CD14-positive monocyte (primary cell): ENCODE results near the gene C17orf67. TPM values are rescaled to one million over a fixed set of nuclear protein-coding genes. Genes with fewer than 3 reads are reported as not detected.

ENCODE experiments used
- DNase-seq, 3 donors: peaks; one replicate each; pipeline ENCODE4 v3.0.0-alpha.2; 2011 to 2022
- H2AFZ ChIP-seq: 2 replicates; pipeline ENCODE4 v1.6.0; 2012; ENCODE audit warnings: mild to moderate bottlenecking, low read depth, low read length, inconsistent platforms; ENCODE audit not compliant: insufficient read depth, poor library complexity, severe bottlenecking
- H3K27ac ChIP-seq, 2 donors: 1 replicate in 1 of 2; 2 replicates in 1 of 2; pipeline ENCODE4 v1.5.1; 2012 to 2013; ENCODE audit warnings: low read length in 2 of 2, control low read depth in 1 of 2, inconsistent platforms in 1 of 2, low read depth in 1 of 2, mild to moderate bottlenecking in 1 of 2
- H3K27me3 ChIP-seq, 2 donors: one replicate each; pipeline versions ENCODE4 v1.6.0 to v1.6.1; 2011 to 2013; ENCODE audit warnings: low read length in 2 of 2; ENCODE audit not compliant: control insufficient read depth in 2 of 2, insufficient read depth in 2 of 2
- H3K36me3 ChIP-seq, 2 donors: replicated peaks in 1 of 2; 1 replicate in 1 of 2; 2 replicates in 1 of 2; pipeline versions ENCODE4 v1.5.1 to v1.6.1; 2012 to 2013; ENCODE audit warnings: low read length in 2 of 2, control low read depth in 1 of 2, inconsistent platforms in 1 of 2, mild to moderate bottlenecking in 1 of 2; ENCODE audit not compliant: insufficient read depth in 2 of 2, control insufficient read depth in 1 of 2
- H3K4me1 ChIP-seq, 2 donors: 1 replicate in 1 of 2; 2 replicates in 1 of 2; pipeline versions ENCODE4 v1.5.1 to v1.6.1; 2012 to 2013; ENCODE audit warnings: low read length in 2 of 2, control low read depth in 1 of 2, inconsistent platforms in 1 of 2, mild to moderate bottlenecking in 1 of 2, moderate library complexity in 1 of 2; ENCODE audit not compliant: insufficient read depth in 2 of 2, control insufficient read depth in 1 of 2
- H3K4me2 ChIP-seq: replicated peaks from 2 replicates; pipeline ENCODE3; 2012; ENCODE audit warnings: low read length, moderate library complexity, mild to moderate bottlenecking; ENCODE audit not compliant: poor library complexity, severe bottlenecking; ENCODE audit errors: extremely low read depth
- H3K4me3 ChIP-seq, 3 experiments: fragments of 200-600 bp in 1 of 3; sonication (generic) in 1 of 3; replicated peaks in 1 of 3; 1 replicate in 2 of 3; 2 replicates in 1 of 3; pipeline ENCODE4 v1.5.1; 2011 to 2013; ENCODE audit warnings: low read length in 3 of 3, mild to moderate bottlenecking in 3 of 3, control low read depth in 2 of 3, low read depth in 2 of 3, inconsistent platforms in 1 of 3, moderate library complexity in 1 of 3
- H3K79me2 ChIP-seq: 2 replicates; pipeline ENCODE4 v1.6.0; 2012; ENCODE audit warnings: mild to moderate bottlenecking, control low read depth, inconsistent platforms, low read length, moderate library complexity; ENCODE audit not compliant: insufficient read depth
- H3K9ac ChIP-seq: 2 replicates; pipeline ENCODE4 v1.6.0; 2017; ENCODE audit warnings: low read length, mild to moderate bottlenecking; ENCODE audit not compliant: insufficient read depth, poor library complexity, severe bottlenecking
- H3K9me3 ChIP-seq, 2 donors: replicated peaks in 1 of 2; 1 replicate in 1 of 2; 2 replicates in 1 of 2; pipeline versions ENCODE4 v1.5.1 to v1.6.1; 2012 to 2013; ENCODE audit warnings: low read length in 2 of 2, control low read depth in 1 of 2; ENCODE audit not compliant: control insufficient read depth in 1 of 2, insufficient read depth in 1 of 2
- H4K20me1 ChIP-seq: 2 replicates; pipeline ENCODE4 v1.6.0; 2012; ENCODE audit warnings: mild to moderate bottlenecking, low read length, control low read depth, moderate library complexity; ENCODE audit not compliant: insufficient read depth
- H3K27ac Mint-ChIP-seq, 7 donors: one replicate each; pipeline ENCODE4 v1.8.0; 2020; ENCODE audit warnings: mild to moderate bottlenecking in 7 of 7, mixed read lengths in 7 of 7, moderate library complexity in 6 of 7, inconsistent platforms in 2 of 7
- H3K27me3 Mint-ChIP-seq, 3 donors: one replicate each; pipeline ENCODE4 v1.8.0; 2021 to 2022; ENCODE audit warnings: low read depth in 3 of 3, mild to moderate bottlenecking in 3 of 3, mixed read lengths in 3 of 3, moderate library complexity in 3 of 3, inconsistent platforms in 1 of 3
- H3K36me3 Mint-ChIP-seq, 2 donors: one replicate each; pipeline ENCODE4 v1.8.0; 2020; ENCODE audit warnings: mixed read lengths in 2 of 2, inconsistent platforms in 1 of 2, mild to moderate bottlenecking in 1 of 2
- H3K4me1 Mint-ChIP-seq: one replicate; pipeline ENCODE4 v1.8.0; 2020; ENCODE audit warnings: mild to moderate bottlenecking, mixed read lengths
- H3K4me3 Mint-ChIP-seq, 2 donors: one replicate each; pipeline ENCODE4 v1.8.0; 2020; ENCODE audit warnings: mild to moderate bottlenecking in 2 of 2, mixed read lengths in 2 of 2, moderate library complexity in 1 of 2
- H3K9me3 Mint-ChIP-seq, 7 donors: one replicate each; pipeline ENCODE4 v1.8.0; 2020 to 2022; ENCODE audit warnings: mixed read lengths in 7 of 7, mild to moderate bottlenecking in 6 of 7, moderate library complexity in 6 of 7, inconsistent platforms in 2 of 7
- WGBS: methylation state at CpG from one replicate; pipeline ENCODE4 v1.1.5; 2013; ENCODE audit warnings: missing lambda C conversion rate; ENCODE audit not compliant: insufficient coverage; 5-methylcytosine and 5-hydroxymethylcytosine counted together
- intact Hi-C, 2 donors: fragments of 100-400 bp; cut with micrococcal nuclease; formaldehyde crosslinking; loops; one replicate each; pipeline versions ENCODE4 v1.15.0 to v1.15.1; 2023
- polyA plus RNA-seq, 3 donors: library from polyadenylated mRNA; depleted of rRNA in 1 of 3; unstranded in 2 of 3; stranded (reverse) in 1 of 3; fragments of 300-500 nt in 2 of 3; fragments of >200 nt in 1 of 3; fragmentation: Illumina TruSeq in 2 of 3; gene quantifications; 1 replicate in 2 of 3; 2 replicates in 1 of 3; pipeline ENCODE4 v1.2.3, GENCODE V29; 2012 to 2021
- TF ChIP-seq, protein P1 (sequence below): fragments of 200-600 bp; IDR thresholded peaks from one replicate; pipeline ENCODE4 v1.8.0; 2022; ENCODE audit warnings: antibody characterized with exemption, mild to moderate bottlenecking

C17orf67 gene
- polyA plus RNA-seq, 3 donors = 0.56 to 0.57 (median 0.56) TPM

DNA sequence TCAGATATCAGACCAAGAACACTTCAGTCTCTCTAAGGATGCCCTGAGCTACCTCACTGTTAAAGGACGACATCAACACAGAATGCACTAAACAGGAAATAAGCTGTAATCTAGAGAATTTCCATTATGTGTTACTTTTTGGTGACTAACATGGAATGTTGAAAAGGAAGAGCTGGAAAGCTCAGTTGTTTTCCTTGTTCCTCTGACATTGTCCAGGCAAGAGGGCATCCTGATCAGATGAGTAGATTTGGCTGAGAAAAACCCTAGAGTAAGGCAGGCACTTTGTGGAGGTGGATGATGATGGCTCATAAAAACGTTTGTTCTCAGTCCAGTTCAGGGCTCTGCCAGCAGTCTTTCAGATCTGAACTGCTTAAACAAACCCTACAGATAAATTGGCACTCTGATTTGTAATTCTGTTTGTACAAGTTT, 34.2 kb upstream of the C17orf67 start:
- H3K4me2 ChIP-seq = no peak overlapping the region
- H3K9ac ChIP-seq = no peak overlapping the region

DNA sequence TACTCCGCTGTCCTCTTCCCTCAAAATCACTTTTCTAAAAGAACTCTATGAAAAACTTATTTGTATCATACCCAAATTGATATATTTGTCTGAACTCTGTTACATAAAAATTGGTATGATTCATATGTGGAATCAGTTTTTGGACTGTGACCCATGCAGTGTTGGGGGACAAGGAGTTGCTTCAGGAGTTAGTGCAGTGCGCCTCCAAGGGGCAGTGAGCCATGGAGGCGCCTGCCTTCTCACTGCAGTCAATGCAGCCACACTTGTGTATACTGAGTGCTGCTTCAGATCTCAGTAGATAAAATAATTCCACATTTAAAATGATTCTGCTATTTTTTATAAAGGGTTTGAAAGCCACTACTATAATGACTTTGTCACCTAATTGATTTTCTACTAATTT, 32.8 kb upstream of the C17orf67 start:
- DNase-seq = no peak
- intact Hi-C loops = no loop called here
- H3K36me3 Mint-ChIP-seq = peaks cover 11 to 20% of the 10 kb centered on the region in 2 donors
- Histone ChIP-seq H3K9ac (no peak overlapping the region), H3K4me2 (no peak overlapping the region), H3K79me2 (no peaks in the 10 kb centered on the region), H3K4me1 (no peaks in the 10 kb centered on the region), H3K27me3 (no peaks in the 10 kb centered on the region), H3K4me3 (no peak overlapping the region), H3K36me3 (peaks cover 6 to 19% of the 10 kb centered on the region in 2 donors), H3K27ac (no peak overlapping the region), H4K20me1 (no peaks in the 10 kb centered on the region), H3K9me3 (no peaks in the 10 kb centered on the region), H2AFZ (no peak overlapping the region)
- TF ChIP-seq, protein P1, sequence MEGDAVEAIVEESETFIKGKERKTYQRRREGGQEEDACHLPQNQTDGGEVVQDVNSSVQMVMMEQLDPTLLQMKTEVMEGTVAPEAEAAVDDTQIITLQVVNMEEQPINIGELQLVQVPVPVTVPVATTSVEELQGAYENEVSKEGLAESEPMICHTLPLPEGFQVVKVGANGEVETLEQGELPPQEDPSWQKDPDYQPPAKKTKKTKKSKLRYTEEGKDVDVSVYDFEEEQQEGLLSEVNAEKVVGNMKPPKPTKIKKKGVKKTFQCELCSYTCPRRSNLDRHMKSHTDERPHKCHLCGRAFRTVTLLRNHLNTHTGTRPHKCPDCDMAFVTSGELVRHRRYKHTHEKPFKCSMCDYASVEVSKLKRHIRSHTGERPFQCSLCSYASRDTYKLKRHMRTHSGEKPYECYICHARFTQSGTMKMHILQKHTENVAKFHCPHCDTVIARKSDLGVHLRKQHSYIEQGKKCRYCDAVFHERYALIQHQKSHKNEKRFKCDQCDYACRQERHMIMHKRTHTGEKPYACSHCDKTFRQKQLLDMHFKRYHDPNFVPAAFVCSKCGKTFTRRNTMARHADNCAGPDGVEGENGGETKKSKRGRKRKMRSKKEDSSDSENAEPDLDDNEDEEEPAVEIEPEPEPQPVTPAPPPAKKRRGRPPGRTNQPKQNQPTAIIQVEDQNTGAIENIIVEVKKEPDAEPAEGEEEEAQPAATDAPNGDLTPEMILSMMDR = no peak
- WGBS = 80% methylated on average over 1 of the region's 3 CpGs
- no peak overlapping the region for H3K27ac Mint-ChIP-seq
- no peak overlapping the region for H3K4me3 Mint-ChIP-seq
- H3K4me1 Mint-ChIP-seq = peaks cover 3% of the 10 kb centered on the region
- no peaks in the 10 kb centered on the region for H3K27me3 Mint-ChIP-seq
- no peaks in the 10 kb centered on the region for H3K9me3 Mint-ChIP-seq

More for the DNA sequence above, 34.2 kb upstream of the C17orf67 start:
- intact Hi-C loops = no loop called here
- TF ChIP-seq, protein P1 = no peak
- Mint-ChIP-seq H3K4me1 (peaks cover 3% of the 10 kb centered on the region), H3K27me3 (peaks cover 0 to under 1% (median 0%) of the 10 kb centered on the region in 3 donors), H3K4me3 (no peak overlapping the region), H3K9me3 (no peaks in the 10 kb centered on the region), H3K36me3 (peaks cover 0 to 7% of the 10 kb centered on the region in 2 donors), H3K27ac (no peak overlapping the region)
- Histone ChIP-seq H3K79me2 (no peaks in the 10 kb centered on the region), H3K4me3 (no peak overlapping the region), H3K27me3 (no peaks in the 10 kb centered on the region), H3K36me3 (peaks cover 0 to 4% of the 10 kb centered on the region in 2 donors), H3K9me3 (no peaks in the 10 kb centered on the region), H3K27ac (no peak overlapping the region), H3K4me1 (no peaks in the 10 kb centered on the region), H2AFZ (no peak overlapping the region), H4K20me1 (no peaks in the 10 kb centered on the region)
- WGBS = no CpG with 5 or more reads among the region's 2 CpGs
- no peak for DNase-seq
